NOMO-1 treated with dmso at 0.1 percent for 144 hours (cell line): ENCODE measurements around the gene KLK1.
A peak's percentile ranks its signal among the peaks of the same experiment; 100 is the strongest.
"Not testable (repeated sequence)": the region's sequence is repeated elsewhere in the genome, so short reads cannot be mapped to it uniquely, and the experiment has no call there.

Source experiments
- DNase-seq: peaks from one replicate; lab custom pipeline; 2025; ENCODE audit not compliant: unreplicated experiment; lab: John Stamatoyannopoulos, UW

The KLK1 gene

GRCh38 chr19:50794074-50794875 lies 29.3 kb downstream of the KLK1 start:
- DNase-seq = peak; percentile 53

- no peak for DNase-seq
Measured at GRCh38 chr19:50793558-50794065, 30.0 kb downstream of the KLK1 start.

GRCh38 chr19:50792272-50793250 lies 31.0 kb downstream of the KLK1 start:
- no peak for DNase-seq

GRCh38 chr19:50791594-50792271 lies 31.9 kb downstream of the KLK1 start:
- no peak for DNase-seq

GRCh38 chr19:50790922-50791467 lies 32.6 kb downstream of the KLK1 start:
- DNase-seq = no peak

GRCh38 chr19:50790396-50790795 lies 33.2 kb downstream of the KLK1 start, which contains the start of gene ACP4:
ACP4 (plus strand) TSS chr19:50790415; CDS start chr19:50790415, 0 bp downstream.
- no peak for DNase-seq

GRCh38 chr19:50785329-50785728 lies 38.3 kb downstream of the KLK1 start:
- DNase-seq = no peak

GRCh38 chr19:50784710-50785109 lies 38.9 kb downstream of the KLK1 start:
- DNase-seq = no peak

- DNase-seq = not testable (repeated sequence)
Measured at GRCh38 chr19:50783848-50784152, 39.8 kb downstream of the KLK1 start.

- no peak for DNase-seq
Measured at GRCh38 chr19:50780753-50781435, 42.7 kb downstream of the KLK1 start.

- no peak for DNase-seq
Measured at GRCh38 chr19:50779504-50780457, 43.8 kb downstream of the KLK1 start.

- DNase-seq = no peak
Measured at GRCh38 chr19:50778906-50779430, 44.6 kb downstream of the KLK1 start.

GRCh38 chr19:50777830-50778303 lies 45.7 kb downstream of the KLK1 start:
- peak; percentile 65 for DNase-seq

- no peak for DNase-seq
Measured at GRCh38 chr19:50777261-50777660, 46.3 kb downstream of the KLK1 start.

- DNase-seq = no peak
Measured at GRCh38 chr19:50776131-50776530, 47.5 kb downstream of the KLK1 start.

GRCh38 chr19:50773454-50773853 lies 50.1 kb downstream of the KLK1 start:
- not testable (repeated sequence) for DNase-seq

- DNase-seq = not testable (repeated sequence)
Measured at GRCh38 chr19:50772912-50773311, 50.7 kb downstream of the KLK1 start.

- no peak for DNase-seq
Measured at GRCh38 chr19:50772476-50772875, 51.1 kb downstream of the KLK1 start.

- no peak for DNase-seq
Measured at GRCh38 chr19:50770888-50771287, 52.7 kb downstream of the KLK1 start.
